Hematopoietic multipotent progenitor cell treated with erythropoietin and hydrocortisone succinate and interleukin-3 and kit ligand, for 17 days (in vitro differentiated cells): ENCODE data around the gene SLC2A4.

Source experiments
- DNase-seq: peaks from one replicate; pipeline ENCODE4 v3.0.0-alpha.2; 2015; ENCODE audit warnings: low spot score

SLC2A4 gene

DNA sequence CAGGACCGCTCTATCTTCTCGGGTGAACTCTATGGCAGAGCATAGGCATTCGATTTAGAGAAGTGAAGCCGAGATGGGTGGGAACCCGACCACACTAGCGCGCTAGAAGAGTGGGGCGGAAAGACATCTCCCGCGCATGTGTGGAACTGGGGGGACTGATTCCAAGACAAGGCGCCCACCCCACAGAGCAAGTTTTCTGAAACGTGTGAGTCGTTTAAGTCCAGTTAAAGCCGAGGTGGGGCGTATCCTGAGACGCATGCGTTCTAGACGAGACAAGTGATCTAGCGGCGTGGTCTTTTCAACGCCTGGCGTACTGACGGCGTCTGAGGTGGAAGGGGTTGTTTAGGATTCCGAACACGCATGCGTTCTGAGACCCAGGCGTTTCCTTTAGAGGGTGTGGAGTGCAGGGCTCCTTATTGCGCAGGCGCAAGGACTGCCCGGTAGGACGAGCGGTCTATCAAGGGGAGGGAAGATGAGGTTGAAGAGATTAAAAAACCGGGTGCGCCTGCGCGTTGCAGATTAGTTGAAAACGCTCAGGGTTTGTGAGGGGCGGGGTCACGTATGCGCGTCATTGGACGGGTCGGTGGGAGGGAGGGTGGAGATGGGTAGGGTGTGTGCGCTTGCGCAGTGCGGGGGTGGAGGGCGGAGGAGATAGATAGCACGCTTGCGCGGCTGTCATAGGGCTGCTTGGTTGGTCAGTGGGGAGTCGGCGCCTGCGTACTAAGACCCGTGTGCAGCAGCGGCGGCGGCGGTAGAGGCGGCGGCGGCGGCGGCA lies 25.6 kb downstream of the SLC2A4 start, which contains the start of gene EIF5A:
Gene EIF5A, plus strand, starts transcription at position 718 of the 775 bp plus-strand sequence. CDS start 2,008 bp downstream, outside the sequence.
- DNase-seq = peak; percentile 100

DNA sequence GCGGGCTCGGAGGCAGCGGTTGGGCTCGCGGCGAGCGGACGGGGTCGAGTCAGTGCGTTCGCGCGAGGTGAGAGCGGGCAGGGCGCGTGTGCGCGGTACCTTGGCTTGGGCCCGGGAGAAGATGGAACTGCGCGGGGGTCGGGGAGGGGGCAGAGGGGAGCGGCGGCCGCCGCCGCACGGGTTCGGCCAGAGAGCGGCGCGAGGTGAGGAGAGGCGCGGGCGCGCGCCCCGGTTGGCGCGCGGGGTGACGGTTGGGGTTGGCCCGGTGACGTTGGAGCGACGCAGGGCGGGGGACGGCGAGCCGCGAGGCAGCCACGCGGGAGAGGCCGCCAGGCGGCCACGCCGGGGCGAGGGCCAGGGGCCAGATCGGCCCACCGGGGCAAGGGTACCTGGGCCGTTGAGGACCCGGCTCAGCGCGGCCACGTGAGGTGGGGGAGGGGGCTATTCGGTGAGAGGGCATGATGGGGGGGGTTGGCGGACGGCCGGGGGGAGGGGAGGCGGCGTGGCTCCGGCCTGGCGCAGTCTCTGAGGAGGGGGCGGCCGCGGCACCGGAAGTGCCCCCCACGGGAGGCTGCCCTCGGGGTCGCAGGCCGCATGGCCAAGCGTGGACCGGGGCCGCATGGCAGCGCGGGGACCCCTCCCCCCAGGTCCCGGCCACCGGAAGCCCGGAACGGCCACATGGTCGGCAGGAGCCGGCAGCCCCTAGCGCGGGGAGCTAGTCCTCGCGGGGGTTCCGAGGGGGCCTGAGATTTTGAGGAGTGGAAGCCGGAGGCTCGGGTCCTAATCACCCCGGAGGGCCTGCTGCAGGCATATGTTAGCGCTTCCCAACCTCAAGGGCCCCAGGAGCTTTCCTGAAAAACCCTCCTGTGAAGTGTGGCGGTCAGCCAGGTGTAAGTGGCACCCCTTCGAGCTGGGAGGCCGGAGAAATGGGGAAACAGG lies 26.4 kb downstream of the SLC2A4 start:
- DNase-seq = peak; percentile 77

DNA sequence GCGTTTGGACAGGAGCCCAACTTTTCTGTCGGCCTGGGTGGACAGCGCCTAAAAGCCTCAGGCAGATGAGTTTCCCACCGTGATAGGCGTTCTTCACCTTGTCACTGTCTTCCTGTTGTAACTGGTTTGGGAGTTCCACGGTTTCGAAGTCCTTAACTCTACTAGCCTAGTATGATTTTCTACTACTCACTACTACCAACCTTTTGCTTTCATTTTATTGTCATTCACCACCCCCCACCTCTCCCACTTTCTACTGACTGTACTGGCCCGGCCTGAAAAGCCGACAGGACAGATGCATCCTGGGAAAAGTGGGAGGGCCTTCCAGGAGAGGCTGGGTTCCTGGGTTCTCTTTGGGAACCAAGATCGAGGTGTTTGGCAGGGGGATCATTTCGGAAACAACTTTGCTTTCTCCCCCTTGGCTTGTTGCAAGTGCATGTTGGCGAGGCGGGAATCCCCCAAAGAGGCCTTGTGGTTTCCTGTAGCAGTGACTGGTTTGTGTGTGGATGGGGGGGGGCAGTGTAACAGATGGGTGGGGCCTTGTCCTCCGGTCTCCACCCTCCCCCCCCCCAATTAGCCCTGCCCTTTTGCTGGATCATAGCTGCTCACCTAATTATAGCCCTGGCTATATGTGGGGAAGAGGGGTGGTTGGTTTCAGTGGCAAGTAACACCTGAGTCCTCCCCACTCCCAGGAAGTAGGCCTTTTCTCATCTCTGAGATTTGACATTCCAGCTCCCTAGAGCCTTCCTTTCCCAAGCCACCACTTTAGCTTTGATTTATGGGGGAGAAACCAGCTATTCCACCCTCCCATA lies 27.3 kb downstream of the SLC2A4 start:
- peak; percentile 91 for DNase-seq

DNA sequence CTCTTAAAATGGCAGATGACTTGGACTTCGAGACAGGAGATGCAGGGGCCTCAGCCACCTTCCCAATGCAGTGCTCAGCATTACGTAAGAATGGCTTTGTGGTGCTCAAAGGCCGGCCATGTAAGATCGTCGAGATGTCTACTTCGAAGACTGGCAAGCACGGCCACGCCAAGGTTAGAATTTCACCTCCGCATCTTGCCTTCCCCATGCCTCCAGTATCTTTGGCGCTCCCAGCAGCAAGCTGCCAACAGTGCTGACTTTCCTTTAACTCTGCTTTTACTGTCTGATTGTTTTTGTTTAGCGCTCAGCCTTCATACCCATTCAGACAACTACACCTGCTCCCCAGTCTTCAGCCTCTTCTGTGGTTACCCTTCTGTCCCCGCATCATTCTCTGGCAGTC lies 28.1 kb downstream of the SLC2A4 start:
- no peak for DNase-seq

DNA sequence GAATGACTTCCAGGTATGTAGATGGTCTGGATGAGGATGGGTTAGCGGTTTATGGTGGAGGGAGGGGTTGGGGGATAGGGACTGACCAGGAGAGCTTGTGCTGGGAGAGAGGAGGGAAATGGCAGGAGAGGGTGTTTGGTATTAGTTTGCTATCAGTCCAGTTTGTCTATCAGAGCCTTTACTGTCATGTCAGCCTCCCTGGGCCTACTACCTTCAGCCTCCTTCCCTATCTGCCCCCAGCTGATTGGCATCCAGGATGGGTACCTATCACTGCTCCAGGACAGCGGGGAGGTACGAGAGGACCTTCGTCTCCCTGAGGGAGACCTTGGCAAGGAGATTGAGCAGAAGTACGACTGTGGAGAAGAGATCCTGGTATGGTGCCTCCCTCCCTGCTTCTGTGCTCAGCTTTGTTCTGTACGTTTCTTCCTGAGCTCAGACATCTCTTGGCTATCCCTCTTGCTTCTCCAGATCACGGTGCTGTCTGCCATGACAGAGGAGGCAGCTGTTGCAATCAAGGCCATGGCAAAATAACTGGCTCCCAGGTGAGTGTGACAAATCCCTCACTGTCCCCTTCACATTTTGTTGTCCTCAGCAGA lies 29.7 kb downstream of the SLC2A4 start:
- no peak for DNase-seq

DNA sequence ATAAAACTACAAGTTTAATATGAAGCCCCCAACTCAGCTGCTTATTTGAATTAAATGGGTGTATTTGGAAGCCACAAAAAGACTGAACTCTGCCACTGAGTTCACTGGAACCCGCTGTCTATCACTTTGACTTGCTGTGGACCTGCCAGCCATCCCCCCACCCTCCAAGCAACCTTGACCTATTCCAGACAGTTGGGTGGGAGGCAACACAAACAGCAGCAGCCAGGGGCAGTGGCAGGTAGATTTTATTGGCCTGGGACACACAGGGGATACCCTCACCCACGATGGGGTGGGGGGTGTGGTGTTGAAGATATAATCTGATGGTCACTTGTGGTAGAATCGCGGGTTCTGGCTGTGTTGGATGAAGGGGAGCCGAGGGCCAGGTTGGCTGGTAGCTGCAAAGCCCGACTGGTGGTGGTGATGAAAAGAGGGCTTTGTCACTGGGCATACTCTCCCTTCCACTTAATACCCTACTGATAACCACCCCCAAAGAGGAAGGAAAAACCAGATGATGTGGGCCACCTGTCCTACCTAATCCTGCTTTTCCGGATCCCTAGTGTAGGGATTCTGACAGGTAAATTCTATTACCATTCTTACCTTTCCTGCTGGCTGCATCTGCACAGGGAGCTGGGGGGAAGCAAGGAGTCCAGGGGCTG lies 31.0 kb downstream of the SLC2A4 start:
- DNase-seq = no peak

DNA sequence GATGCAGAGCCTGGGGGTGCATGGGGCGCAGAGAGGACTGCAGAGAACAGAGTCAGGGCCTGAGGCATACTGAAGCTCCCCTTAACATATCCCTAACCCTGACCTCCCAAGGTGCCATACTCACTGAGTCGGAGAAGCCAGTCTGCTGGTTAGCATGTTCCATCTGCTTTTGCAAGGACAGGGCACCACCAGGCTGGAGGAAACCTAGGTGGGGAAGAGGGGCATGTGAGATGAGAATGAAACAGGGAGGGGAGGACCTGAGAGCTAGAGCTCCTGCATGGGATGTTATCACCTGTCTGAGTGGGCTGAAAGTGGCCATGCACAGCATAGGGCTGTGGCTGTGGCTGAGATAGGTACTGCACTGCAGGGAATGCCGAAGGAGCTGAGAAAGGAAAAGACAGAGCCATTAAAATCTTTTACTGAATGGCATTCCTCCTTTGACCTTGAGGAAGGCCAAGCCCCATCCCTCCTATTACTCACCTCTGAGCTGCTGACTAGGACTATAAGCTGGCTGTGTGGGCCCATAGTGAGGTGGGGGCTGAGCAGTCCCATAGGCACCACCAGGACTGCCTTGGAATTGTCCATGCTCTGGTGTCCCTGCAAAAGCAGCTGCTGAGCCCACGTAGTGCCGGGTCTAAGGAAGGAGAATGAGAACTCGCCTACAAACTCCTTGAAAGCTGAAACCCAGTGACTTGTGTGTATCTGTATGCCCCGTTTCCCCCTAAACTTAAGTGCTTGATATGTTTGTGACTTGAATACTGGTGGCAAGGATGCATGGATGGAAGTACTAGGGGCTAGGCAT lies 31.8 kb downstream of the SLC2A4 start:
- no peak for DNase-seq

DNA sequence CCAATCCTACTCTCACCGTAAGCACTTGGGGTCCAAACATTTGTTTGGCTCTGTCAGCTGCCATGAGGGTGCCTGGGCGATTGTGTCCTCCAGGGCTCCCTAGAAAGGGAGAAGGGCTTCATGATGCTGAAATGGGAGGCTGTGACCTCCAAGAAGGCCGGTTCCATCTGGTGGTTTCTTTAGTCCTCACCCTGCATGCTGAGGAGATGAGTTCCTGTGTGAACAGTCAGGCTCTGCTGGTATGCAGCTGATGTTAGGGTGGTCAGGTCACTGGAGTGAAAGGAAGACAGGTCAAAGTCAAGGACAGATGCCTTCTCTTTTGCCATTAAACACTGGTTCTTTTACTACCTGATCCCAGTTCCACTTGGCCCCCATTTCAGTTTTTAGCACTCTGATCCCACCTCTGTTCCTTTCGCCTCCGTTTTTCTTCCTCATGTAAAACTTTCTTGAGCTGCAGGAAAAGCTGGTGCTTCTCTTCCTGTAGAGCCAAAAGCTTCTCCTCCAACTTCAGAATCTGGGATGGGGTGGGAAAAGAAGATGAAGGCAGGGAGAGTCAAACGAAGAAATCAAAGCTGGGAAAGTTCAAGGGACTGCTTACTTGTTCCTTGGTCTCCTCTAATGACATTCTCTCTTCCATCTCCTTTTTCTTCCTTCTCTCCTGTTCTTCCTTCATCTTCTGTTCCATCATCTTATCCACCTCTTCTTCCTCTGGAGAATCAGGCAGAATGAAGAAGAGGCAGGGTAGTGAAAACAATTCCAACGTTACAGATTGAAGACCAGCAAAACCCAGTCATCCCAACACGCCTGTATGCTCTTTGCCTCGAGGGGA lies 32.6 kb downstream of the SLC2A4 start:
- DNase-seq = no peak

DNA sequence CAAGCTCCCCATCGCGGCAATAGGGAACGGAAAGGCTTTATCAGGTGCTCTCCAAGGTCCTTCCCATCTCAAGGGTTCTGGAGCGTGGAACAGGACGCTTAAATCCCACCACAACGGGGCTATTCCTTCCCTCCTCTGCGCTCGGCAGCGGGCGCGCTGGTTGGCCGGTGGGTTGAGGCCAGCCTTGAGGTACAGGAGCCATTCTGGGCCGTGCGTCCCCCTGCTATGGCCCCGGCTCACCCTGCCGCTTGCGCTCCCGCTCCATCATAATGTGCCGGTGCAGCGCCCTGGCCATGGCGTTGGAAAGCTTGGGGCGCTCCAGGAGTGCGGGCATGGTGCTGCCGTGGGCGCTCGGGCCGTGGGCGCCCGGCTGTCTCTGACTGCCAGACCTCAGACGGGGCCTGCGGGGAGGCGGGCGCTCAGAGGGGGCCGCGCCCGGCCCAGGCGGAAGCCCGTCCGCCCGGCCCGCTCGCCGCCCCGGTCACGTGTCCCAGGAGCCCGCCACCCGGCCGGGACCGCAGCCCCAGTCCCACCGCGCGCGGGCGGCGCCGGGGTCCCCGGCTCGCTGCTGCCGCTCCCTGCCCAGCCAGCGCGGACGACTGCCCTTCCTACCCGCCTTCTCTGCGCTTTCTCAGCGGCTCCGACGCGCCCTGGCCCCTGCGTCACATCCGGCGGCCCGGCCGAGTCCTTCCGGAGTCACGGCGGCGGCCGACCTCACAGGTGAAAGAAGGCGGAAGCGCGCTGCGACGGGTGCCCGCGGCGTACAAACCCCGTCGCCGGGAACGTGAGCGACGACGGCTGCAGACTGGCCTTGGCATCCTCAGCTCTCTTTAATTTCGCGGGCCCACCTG lies 33.4 kb downstream of the SLC2A4 start, which contains the start of gene GPS2:
Gene GPS2, minus strand, starts transcription at position 642 of the 851 bp plus-strand sequence. Its CDS starts 308 bp downstream, at position 334.
- peak; percentile 89 for DNase-seq

DNA sequence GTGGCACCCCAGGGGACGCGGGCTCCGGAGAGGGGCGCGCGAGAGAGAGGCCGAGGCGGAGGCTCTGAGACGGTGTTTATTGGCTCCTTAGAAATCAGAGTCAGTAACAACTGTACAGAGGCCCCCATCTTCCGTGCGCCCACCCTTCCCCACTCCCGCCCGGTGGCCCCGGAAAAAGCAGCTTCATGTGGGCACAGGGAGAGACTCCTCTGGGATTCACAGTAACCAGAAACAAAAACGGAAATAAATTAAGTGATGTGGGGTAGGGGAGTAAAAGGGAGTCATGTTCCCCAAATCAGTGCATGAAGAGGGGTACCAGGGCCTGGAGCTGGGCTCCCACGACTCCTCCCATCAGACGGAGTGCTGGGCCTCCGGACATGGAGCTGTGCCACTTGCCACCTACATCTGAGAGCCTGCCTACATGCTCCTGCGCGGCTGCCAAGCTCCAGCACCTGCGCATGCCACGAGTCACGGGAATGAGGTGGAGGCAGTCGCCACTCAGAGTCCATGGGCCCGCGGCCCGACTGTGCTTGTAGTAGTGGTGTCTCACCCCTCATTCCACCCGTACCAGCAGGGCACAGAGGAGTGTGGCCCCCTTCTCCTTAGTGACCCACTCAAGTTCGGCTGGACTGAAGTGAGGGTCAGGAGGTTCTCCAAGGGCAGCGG lies 34.2 kb downstream of the SLC2A4 start:
- no peak for DNase-seq

DNA sequence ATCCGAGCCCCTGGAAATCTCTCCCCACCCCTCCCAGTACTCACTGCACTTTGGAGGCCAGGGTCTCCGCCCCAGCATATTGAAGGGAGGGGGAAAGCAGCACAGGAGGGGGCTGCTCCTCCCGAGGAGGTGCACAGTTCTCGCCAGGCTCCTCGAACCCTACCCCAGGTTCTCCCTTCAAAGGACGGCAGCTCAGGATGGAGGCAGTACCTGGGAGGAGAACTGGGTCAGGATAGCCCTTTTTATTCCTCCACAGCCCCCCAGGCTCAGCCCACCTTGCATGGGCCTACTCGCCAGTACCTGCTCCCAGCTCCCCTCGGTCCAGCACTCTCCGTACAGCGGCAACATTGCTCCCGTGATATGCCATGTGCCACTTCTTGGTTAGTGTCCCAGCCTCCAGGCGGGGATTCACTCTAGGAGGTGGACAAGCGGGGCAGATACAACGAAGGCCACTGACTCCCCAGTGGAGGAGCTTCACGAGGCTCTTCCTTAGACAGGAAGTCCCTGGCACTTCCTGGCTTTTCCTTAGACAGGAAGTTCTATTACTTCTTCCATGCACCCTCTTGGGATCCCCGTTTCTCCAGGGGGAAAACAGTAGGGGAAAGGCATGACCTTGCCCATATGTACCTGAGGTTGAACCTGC lies 35.8 kb downstream of the SLC2A4 start:
- DNase-seq = no peak

DNA sequence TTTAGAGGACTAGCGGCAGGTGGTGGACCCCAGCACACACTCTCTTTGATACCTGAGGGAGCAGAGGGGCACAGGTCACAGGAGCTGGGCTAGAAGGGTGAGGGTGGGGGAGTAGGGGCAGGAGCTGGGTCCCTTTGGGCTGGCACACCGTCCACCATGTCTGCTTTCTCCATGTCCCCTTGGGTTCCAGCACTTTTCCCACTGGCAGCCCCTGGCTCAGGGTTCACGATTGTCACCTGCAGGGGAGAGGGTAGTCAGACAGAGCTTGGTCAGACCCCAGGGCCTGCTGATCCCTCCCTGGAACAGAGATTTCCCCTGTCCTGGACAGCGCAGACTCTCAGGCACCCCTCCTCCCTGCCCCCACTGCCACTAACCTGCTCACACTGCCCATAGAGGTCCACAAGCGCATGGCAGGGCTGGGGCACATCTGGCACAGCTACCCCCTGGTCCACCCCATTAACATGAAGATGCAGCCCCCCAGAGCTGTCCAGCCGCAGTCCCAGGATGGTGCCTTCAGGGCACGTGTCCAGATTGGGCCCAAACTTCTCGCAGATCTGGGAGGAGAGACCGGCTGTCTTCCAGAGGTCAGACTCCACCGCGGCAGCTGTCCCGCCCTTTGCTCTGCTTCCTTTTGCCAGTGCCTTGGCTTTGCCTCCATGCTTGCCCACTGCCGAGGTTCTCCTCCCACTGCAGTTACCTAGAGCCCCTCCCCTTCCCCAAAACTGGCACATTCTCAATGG lies 36.8 kb downstream of the SLC2A4 start:
- DNase-seq = no peak

DNA sequence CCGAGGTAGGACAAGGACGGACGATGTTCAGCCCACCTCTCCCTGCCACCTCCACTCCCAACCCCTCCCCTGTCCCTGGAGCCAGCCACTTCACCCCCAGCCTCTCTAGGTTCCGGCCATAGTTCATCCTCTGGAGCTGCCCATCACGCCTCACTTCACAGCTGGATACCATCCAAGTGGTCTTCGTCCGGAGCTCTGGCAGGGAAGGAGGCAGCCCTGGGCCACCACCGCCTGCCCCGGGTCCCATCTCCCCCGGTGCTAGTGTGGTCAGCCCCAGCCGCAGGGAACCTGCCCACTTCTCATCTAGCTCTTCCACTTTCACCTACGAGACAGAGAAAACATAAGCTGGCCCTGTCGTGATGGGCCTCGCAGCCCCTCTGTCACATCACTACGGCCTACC lies 39.9 kb downstream of the SLC2A4 start:
- DNase-seq = no peak

DNA sequence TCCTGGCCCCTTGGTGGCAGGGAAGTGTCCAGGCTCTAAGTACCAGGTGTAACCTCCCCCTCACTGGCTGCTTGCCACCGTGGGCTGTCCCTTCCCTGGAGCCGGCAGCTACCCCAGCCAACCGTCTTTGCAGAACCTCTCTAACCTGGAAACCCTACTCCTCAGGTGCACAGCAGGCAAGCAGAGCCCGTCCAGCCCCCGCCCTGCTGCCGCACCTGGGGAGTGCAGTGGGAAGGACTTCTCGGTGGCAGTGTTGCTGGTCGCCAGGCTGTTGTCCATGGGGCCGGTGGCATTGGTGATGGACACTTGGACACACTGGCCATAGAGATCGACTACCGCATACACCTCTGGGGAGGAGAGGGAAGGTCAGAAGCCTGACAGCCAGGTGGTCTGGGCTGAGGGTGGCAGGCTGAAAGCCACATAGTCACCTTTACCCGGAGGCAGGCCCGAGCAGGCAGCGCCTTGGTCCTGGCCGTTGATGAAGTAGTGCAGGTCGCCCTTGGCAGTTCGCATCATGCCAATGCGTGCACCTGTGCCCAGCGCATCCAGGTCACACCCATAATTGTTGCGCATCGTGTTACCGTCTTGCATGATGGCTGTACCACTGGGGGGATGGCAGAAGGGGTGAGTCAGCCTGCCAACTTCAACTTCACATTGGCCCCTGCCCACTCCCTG lies 41.1 kb downstream of the SLC2A4 start:
- no peak for DNase-seq

DNA sequence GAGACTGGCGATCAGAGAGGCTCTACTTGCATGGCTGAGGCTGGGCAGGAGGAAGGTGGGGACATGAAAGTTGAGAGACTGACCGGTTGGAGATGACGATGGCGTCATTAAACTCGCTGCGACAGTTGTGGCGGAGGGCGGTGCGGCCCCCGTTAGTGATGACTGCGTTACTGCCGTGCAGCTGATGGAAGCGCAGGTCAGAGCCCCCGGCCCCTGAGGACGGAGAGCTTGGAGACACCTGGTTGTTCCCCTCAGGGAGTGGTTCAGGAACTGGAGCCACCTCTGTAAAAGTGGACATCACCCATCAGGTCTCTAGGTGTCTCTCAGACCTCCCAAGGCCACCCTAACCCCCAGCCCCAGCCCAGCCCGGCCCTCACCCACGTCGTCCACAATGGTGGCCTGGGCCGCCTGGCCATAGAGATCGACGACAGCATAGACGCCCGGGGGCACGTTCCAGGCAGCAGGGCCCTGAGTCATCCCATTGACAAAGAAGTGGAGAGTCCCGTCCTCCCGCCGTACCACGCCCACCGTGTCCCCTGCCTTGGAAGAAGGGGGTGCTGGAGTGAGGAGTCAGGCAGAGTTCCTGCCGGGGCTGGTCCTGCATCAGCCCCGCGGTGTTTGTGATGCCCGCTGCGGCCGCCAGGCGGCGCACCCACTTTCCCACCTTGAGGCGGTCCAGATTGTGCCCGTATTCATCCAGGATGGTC lies 42.4 kb downstream of the SLC2A4 start:
- peak; percentile 71 for DNase-seq
